ENCODE data around the gene ATRIP.

The ATRIP gene

GRCh38 chr3:48433472-48434118, 12.9 kb upstream of the ATRIP start:
- no peaks in the 10 kb centered on the region for H3K4me1 ChIP-seq
- no peak for DNase-seq

GRCh38 chr3:48434591-48435222, 11.8 kb upstream of the ATRIP start:
- Histone ChIP-seq H3K4me3 (ENCODE audit: low read depth, low read length) (no peak overlapping the region), H3K4me1 (no peaks in the 10 kb centered on the region), H3K36me3 (peaks cover 3% of the 10 kb centered on the region; the same call in 1 of the 2 replicates), H3K27me3 (no peaks in the 10 kb centered on the region), H3K9me3 (no peaks in the 10 kb centered on the region)
- DNase-seq = no peak
- no peak for TF ChIP-seq CTCF (IDR thresholded peaks at IDR 0.05; ENCODE audit: low read depth, low read length)

More at GRCh38 chr3:48433472-48434118, 12.9 kb upstream of the ATRIP start:
- peaks cover 3% of the 10 kb centered on the region; the same call in 1 of the 2 replicates for H3K36me3 ChIP-seq
- H3K4me3 ChIP-seq (ENCODE audit: low read depth, low read length) = no peak overlapping the region
- no peaks in the 10 kb centered on the region for H3K27me3 ChIP-seq
- no peaks in the 10 kb centered on the region for H3K9me3 ChIP-seq
- no peak for TF ChIP-seq CTCF (IDR thresholded peaks at IDR 0.05; ENCODE audit: low read depth, low read length)

GRCh38 chr3:48435223-48435595, 11.3 kb upstream of the ATRIP start:
- H3K36me3 ChIP-seq = peaks cover 3% of the 10 kb centered on the region; the same call in 1 of the 2 replicates
- no peak for DNase-seq
- no peak overlapping the region for H3K4me3 ChIP-seq (ENCODE audit: low read depth, low read length)
- no peaks in the 10 kb centered on the region for H3K4me1 ChIP-seq
- no peaks in the 10 kb centered on the region for H3K27me3 ChIP-seq
- H3K9me3 ChIP-seq = no peaks in the 10 kb centered on the region
- no peak for TF ChIP-seq CTCF (IDR thresholded peaks at IDR 0.05; ENCODE audit: low read depth, low read length)

- H3K4me3 ChIP-seq (ENCODE audit: low read depth, low read length) = no peak overlapping the region
- peak; percentile 99 for TF ChIP-seq CTCF (IDR thresholded peaks at IDR 0.05; ENCODE audit: low read depth, low read length)
- H3K36me3 ChIP-seq = peaks cover 3% of the 10 kb centered on the region; the same call in 1 of the 2 replicates
- no peaks in the 10 kb centered on the region for H3K9me3 ChIP-seq
- no peaks in the 10 kb centered on the region for H3K27me3 ChIP-seq
- peak; percentile 72 for DNase-seq
- no peaks in the 10 kb centered on the region for H3K4me1 ChIP-seq
Observed at GRCh38 chr3:48435774-48436476, 10.6 kb upstream of the ATRIP start.

- Histone ChIP-seq H3K4me1 (no peaks in the 10 kb centered on the region), H3K9me3 (no peaks in the 10 kb centered on the region), H3K27me3 (no peaks in the 10 kb centered on the region), H3K4me3 (ENCODE audit: low read depth, low read length) (no peak overlapping the region), H3K36me3 (peaks cover 3% of the 10 kb centered on the region; the same call in 1 of the 2 replicates)
- no peak for TF ChIP-seq CTCF (IDR thresholded peaks at IDR 0.05; ENCODE audit: low read depth, low read length)
- no peak for DNase-seq
Observed at GRCh38 chr3:48436477-48436787, 10.1 kb upstream of the ATRIP start.

- TF ChIP-seq CTCF (IDR thresholded peaks at IDR 0.05; ENCODE audit: low read depth, low read length) = no peak
- Histone ChIP-seq H3K4me3 (ENCODE audit: low read depth, low read length) (no peak overlapping the region), H3K36me3 (peaks cover 3% of the 10 kb centered on the region; the same call in 1 of the 2 replicates), H3K4me1 (no peaks in the 10 kb centered on the region), H3K9me3 (no peaks in the 10 kb centered on the region), H3K27me3 (no peaks in the 10 kb centered on the region)
- DNase-seq = no peak
Observed at GRCh38 chr3:48436855-48437254, 9.7 kb upstream of the ATRIP start.

Measured in BE2C (cell line).